H9 (cell line): Measurements from ENCODE around the gene C17orf58. TPM values are rescaled to one million over a fixed set of nuclear protein-coding genes. Genes with fewer than 3 reads are reported as not detected.

Source experiments
- DNase-seq: peaks from one replicate; pipeline ENCODE4 v3.0.0-alpha.2; 2017
- H2AFZ ChIP-seq: one replicate; pipeline ENCODE4 v1.6.1; 2013; ENCODE audit warnings: mild to moderate bottlenecking, low read length, control low read depth, moderate library complexity
- H2AK5ac ChIP-seq: 2 replicates; pipeline ENCODE4 v1.6.1; 2013; ENCODE audit warnings: low read length, control low read depth, mixed read lengths; ENCODE audit not compliant: insufficient read length
- H2BK120ac ChIP-seq: one replicate; pipeline ENCODE4 v1.6.1; 2013; ENCODE audit warnings: low read depth, mild to moderate bottlenecking, low read length, control low read depth, inconsistent platforms; ENCODE audit not compliant: poor library complexity, severe bottlenecking
- H2BK12ac ChIP-seq: 2 replicates; pipeline ENCODE4 v1.6.1; 2013; ENCODE audit warnings: low read length, control low read depth, mixed read lengths, low read depth; ENCODE audit not compliant: insufficient read length
- H2BK15ac ChIP-seq: 2 replicates; pipeline ENCODE4 v1.6.1; 2013; ENCODE audit warnings: low read depth, low read length, control low read depth
- H2BK20ac ChIP-seq: one replicate; pipeline ENCODE4 v1.6.1; 2013; ENCODE audit warnings: low read depth, mild to moderate bottlenecking, low read length, control low read depth, inconsistent platforms; ENCODE audit not compliant: poor library complexity, severe bottlenecking
- H2BK5ac ChIP-seq: 2 replicates; pipeline ENCODE4 v1.6.1; 2013; ENCODE audit warnings: low read length, control low read depth, mixed read lengths; ENCODE audit not compliant: insufficient read length
- H3K14ac ChIP-seq: 2 replicates; pipeline ENCODE4 v1.6.1; 2013; ENCODE audit warnings: low read length, control low read depth; ENCODE audit not compliant: insufficient read depth
- H3K18ac ChIP-seq: 2 replicates; pipeline ENCODE4 v1.6.1; 2013; ENCODE audit warnings: low read depth, mild to moderate bottlenecking, mixed read lengths, low read length, control low read depth; ENCODE audit not compliant: insufficient read length
- H3K23ac ChIP-seq: 2 replicates; pipeline ENCODE4 v1.6.1; 2013; ENCODE audit warnings: low read length, control low read depth, mixed read lengths, low read depth; ENCODE audit not compliant: insufficient read length
- H3K23me2 ChIP-seq: 2 replicates; pipeline ENCODE4 v1.6.1; 2013; ENCODE audit warnings: low read depth, mild to moderate bottlenecking, mixed read lengths, low read length, control low read depth; ENCODE audit not compliant: insufficient read length, poor library complexity, severe bottlenecking
- H3K27ac ChIP-seq: 2 replicates; pipeline ENCODE4 v1.5.1; 2013; ENCODE audit warnings: low read length, control low read depth, mixed read lengths, low read depth; ENCODE audit not compliant: insufficient read length
- H3K27me3 ChIP-seq: 2 replicates; pipeline ENCODE4 v1.6.1; 2013; ENCODE audit warnings: low read length, control low read depth, inconsistent platforms; ENCODE audit not compliant: insufficient read depth
- H3K4ac ChIP-seq: 2 replicates; pipeline ENCODE4 v1.6.1; 2013; ENCODE audit warnings: low read depth, mild to moderate bottlenecking, control low read depth, inconsistent platforms, low read length, moderate library complexity
- H3K4me1 ChIP-seq: 2 replicates; pipeline ENCODE4 v1.6.1; 2013; ENCODE audit warnings: low read length, control low read depth, inconsistent platforms; ENCODE audit not compliant: insufficient read depth
- H3K4me2 ChIP-seq: 2 replicates; pipeline ENCODE4 v1.6.1; 2013; ENCODE audit warnings: low read length, control low read depth, mixed read lengths; ENCODE audit not compliant: insufficient read length, insufficient read depth
- H3K56ac ChIP-seq: 2 replicates; pipeline ENCODE4 v1.6.1; 2013; ENCODE audit warnings: low read depth, mild to moderate bottlenecking, mixed read lengths, low read length, control low read depth; ENCODE audit not compliant: insufficient read length
- H3K79me1 ChIP-seq: 2 replicates; pipeline ENCODE4 v1.6.1; 2013; ENCODE audit warnings: low read depth, mild to moderate bottlenecking, moderate library complexity, low read length, control low read depth, inconsistent platforms; ENCODE audit not compliant: insufficient read depth, poor library complexity, severe bottlenecking
- H3K79me2 ChIP-seq: 2 replicates; pipeline ENCODE4 v1.6.1; 2013; ENCODE audit warnings: low read length, control low read depth, inconsistent platforms; ENCODE audit not compliant: insufficient read depth
- H3K9ac ChIP-seq: 2 replicates; pipeline ENCODE4 v1.6.1; 2013; ENCODE audit warnings: low read length, control low read depth, mixed read lengths; ENCODE audit not compliant: insufficient read length; ENCODE audit errors: extremely low read depth
- H3K9me3 ChIP-seq: one replicate; pipeline ENCODE4 v1.6.1; 2013; ENCODE audit warnings: low read depth, low read length, inconsistent platforms; ENCODE audit not compliant: control insufficient read depth
- H3T11ph ChIP-seq: one replicate; pipeline ENCODE4 v1.6.1; 2013; ENCODE audit warnings: mild to moderate bottlenecking, low read length, control low read depth, inconsistent platforms
- H4K20me1 ChIP-seq: one replicate; pipeline ENCODE4 v1.6.1; 2013; ENCODE audit not compliant: control insufficient read depth, insufficient read length, insufficient read depth
- H4K5ac ChIP-seq: 2 replicates; pipeline ENCODE4 v1.6.1; 2013; ENCODE audit warnings: low read depth, mild to moderate bottlenecking, mixed read lengths, low read length, control low read depth; ENCODE audit not compliant: insufficient read length
- H4K8ac ChIP-seq: replicated peaks from 2 replicates; pipeline ENCODE4 v1.6.1; 2013; ENCODE audit warnings: low read length, control low read depth, mixed read lengths, low read depth; ENCODE audit not compliant: insufficient read length
- H4K91ac ChIP-seq: 2 replicates; pipeline ENCODE4 v1.6.1; 2013; ENCODE audit warnings: low read depth, mild to moderate bottlenecking, moderate library complexity, mixed read lengths, low read length, control low read depth; ENCODE audit not compliant: insufficient read length
- H3K27ac Mint-ChIP-seq, 3 experiments: 2 replicates in 2 of 3; 3 replicates in 1 of 3; pipeline ENCODE4 v1.8.0; 2020 to 2021; ENCODE audit warnings: mixed read lengths in 3 of 3, mild to moderate bottlenecking in 1 of 3, moderate library complexity in 1 of 3
- H3K27me3 Mint-ChIP-seq: 2 replicates; pipeline ENCODE4 v1.8.0; 2021; ENCODE audit warnings: low read depth, mild to moderate bottlenecking, moderate library complexity, mixed read lengths
- H3K36me3 Mint-ChIP-seq, 3 experiments: 2 replicates in 2 of 3; 3 replicates in 1 of 3; pipeline ENCODE4 v1.8.0; 2020 to 2021; ENCODE audit warnings: low read depth in 3 of 3, mixed read lengths in 3 of 3; ENCODE audit not compliant: insufficient read depth in 1 of 3
- H3K4me1 Mint-ChIP-seq, 2 experiments: 2 replicates each; pipeline ENCODE4 v1.8.0; 2020; ENCODE audit warnings: mixed read lengths in 2 of 2
- H3K4me3 Mint-ChIP-seq, 2 experiments: 2 replicates in 1 of 2; 3 replicates in 1 of 2; pipeline ENCODE4 v1.8.0; 2020 to 2021; ENCODE audit warnings: mild to moderate bottlenecking in 2 of 2, mixed read lengths in 2 of 2, moderate library complexity in 1 of 2
- H3K9me3 Mint-ChIP-seq, 2 experiments: 2 replicates in 1 of 2; 3 replicates in 1 of 2; pipeline ENCODE4 v1.8.0; 2020; ENCODE audit warnings: mild to moderate bottlenecking in 2 of 2, mixed read lengths in 2 of 2, moderate library complexity in 1 of 2
- WGBS: extraction: QIAGEN DNeasy Blood & Tissue Kit; methylation state at CpG from one replicate; pipeline ENCODE4 v1.1.7; 2013; ENCODE audit warnings: missing lambda C conversion rate, low lambda C conversion rate, mixed read lengths; ENCODE audit not compliant: insufficient read length; ENCODE audit errors: extremely low coverage; 5-methylcytosine and 5-hydroxymethylcytosine counted together
- total RNA-seq: library from RNA; stranded (reverse); gene quantifications from 2 replicates; pipeline ENCODE4 v1.2.1, GENCODE V29; 2021
- TF ChIP-seq, protein P1 (sequence below): fragments of 200-600 bp; sonication (generic); conservative IDR thresholded peaks from 3 replicates; pipeline ENCODE4 v1.8.0; 2021; ENCODE audit warnings: antibody characterized with exemption, mild to moderate bottlenecking

The C17orf58 gene
- total RNA-seq, 1 experiment from 2014 or later = 12.3 TPM

DNA sequence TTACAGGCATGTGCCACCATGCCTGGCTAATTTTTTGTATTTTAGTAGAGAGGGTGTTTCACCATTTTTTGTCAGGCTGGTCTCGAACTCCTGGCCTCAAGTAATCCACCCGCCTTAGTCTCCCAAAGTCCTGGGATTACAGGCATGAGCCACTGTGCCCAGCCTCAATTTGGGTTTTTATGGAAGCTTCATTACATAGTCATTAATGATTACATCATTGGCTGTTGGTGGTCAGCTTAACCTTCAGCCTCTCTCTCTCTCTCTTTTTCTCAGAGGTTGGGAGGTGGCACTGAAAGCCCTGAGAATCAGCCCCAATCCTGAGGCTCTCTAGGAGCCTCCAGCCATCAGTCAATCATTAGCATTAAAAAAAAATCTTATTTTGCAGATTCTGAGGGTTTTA is 45.3 kb downstream of the C17orf58 start:
- Histone ChIP-seq H2BK15ac (no peak overlapping the region), H3K23ac (no peak overlapping the region), H3T11ph (no peak overlapping the region), H2BK120ac (no peak overlapping the region), H4K8ac (no peak overlapping the region), H3K56ac (no peak overlapping the region), H3K18ac (no peak overlapping the region), H2AFZ (no peak overlapping the region), H2BK12ac (no peak overlapping the region), H4K20me1 (no peaks in the 10 kb centered on the region), H3K27ac (no peak overlapping the region), H3K23me2 (no peaks in the 10 kb centered on the region), H2AK5ac (no peak overlapping the region), H3K4me2 (no peak overlapping the region), H3K79me2 (no peaks in the 10 kb centered on the region), H3K9me3 (no peaks in the 10 kb centered on the region), H4K5ac (no peak overlapping the region), H4K91ac (no peak overlapping the region), H3K9ac (no peak overlapping the region), H3K27me3 (no peaks in the 10 kb centered on the region), H3K14ac (no peak overlapping the region), H3K79me1 (no peaks in the 10 kb centered on the region), H2BK20ac (no peak overlapping the region), H3K4ac (no peak overlapping the region), H2BK5ac (no peak overlapping the region), H3K4me1 (no peaks in the 10 kb centered on the region)
- Mint-ChIP-seq H3K27ac (no peak overlapping the region), H3K36me3 (peaks cover 42 to 85% (median 82%) of the 10 kb centered on the region in 3 experiments; a peak in 6 of 7 replicates), H3K27me3 (no peaks in the 10 kb centered on the region), H3K9me3 (no peaks in the 10 kb centered on the region), H3K4me1 (no peaks in the 10 kb centered on the region), H3K4me3 (no peak overlapping the region)
- no CpG with 5 or more reads among the region's 2 CpGs for WGBS
- DNase-seq = no peak
- TF ChIP-seq, protein P1, sequence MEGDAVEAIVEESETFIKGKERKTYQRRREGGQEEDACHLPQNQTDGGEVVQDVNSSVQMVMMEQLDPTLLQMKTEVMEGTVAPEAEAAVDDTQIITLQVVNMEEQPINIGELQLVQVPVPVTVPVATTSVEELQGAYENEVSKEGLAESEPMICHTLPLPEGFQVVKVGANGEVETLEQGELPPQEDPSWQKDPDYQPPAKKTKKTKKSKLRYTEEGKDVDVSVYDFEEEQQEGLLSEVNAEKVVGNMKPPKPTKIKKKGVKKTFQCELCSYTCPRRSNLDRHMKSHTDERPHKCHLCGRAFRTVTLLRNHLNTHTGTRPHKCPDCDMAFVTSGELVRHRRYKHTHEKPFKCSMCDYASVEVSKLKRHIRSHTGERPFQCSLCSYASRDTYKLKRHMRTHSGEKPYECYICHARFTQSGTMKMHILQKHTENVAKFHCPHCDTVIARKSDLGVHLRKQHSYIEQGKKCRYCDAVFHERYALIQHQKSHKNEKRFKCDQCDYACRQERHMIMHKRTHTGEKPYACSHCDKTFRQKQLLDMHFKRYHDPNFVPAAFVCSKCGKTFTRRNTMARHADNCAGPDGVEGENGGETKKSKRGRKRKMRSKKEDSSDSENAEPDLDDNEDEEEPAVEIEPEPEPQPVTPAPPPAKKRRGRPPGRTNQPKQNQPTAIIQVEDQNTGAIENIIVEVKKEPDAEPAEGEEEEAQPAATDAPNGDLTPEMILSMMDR = no peak
